ENCODE data around the gene UQCC2.

UQCC2 gene

GRCh38 chr6:33659986-33660385, 51.5 kb downstream of the UQCC2 start:
- in situ Hi-C loops (cut with MboI; ENCODE audit: low sequenced_read_pairs) = no loop called here

GRCh38 chr6:33658982-33659689, 52.4 kb downstream of the UQCC2 start:
- in situ Hi-C loops (cut with MboI; ENCODE audit: low sequenced_read_pairs) = no loop called here

GRCh38 chr6:33656844-33657243, 54.7 kb downstream of the UQCC2 start:
- in situ Hi-C loops (cut with MboI; ENCODE audit: low sequenced_read_pairs) = no loop called here

- in situ Hi-C loops (cut with MboI; ENCODE audit: low sequenced_read_pairs) = no loop called here
Measured at GRCh38 chr6:33654831-33655554, 56.5 kb downstream of the UQCC2 start.

GRCh38 chr6:33652002-33652401, 59.5 kb downstream of the UQCC2 start:
- in situ Hi-C loops (cut with MboI; ENCODE audit: low sequenced_read_pairs) = no loop called here

- in situ Hi-C loops (cut with MboI; ENCODE audit: low sequenced_read_pairs) = no loop called here
Measured at GRCh38 chr6:33651403-33651802, 60.1 kb downstream of the UQCC2 start.

All from HL-60/S4 treated with retinoic acid at 250 ng/mL for 4 days and 3 days (cell line).